Right atrium auricular region (tissue), 2 donors: ENCODE results near the gene ARHGEF1. TPM values are rescaled to one million over a fixed set of nuclear protein-coding genes. Genes with fewer than 3 reads are reported as not detected.
A peak's percentile ranks its signal among the peaks of the same experiment; 100 is the strongest.

ENCODE experiments used
- DNase-seq: peaks from one replicate; pipeline ENCODE4 v3.0.0-alpha.2; 2019; ENCODE audit warnings: low spot score
- H3K27ac ChIP-seq, 2 donors: fragments of 200-600 bp; sonication (generic); 1 replicate in 1 of 2; 2 replicates in 1 of 2; pipeline ENCODE4 v1.5.1; 2016 to 2019
- H3K27me3 ChIP-seq, 2 donors: fragments of 200-600 bp; sonication (generic); one replicate each; pipeline versions ENCODE4 v1.5.1 to v1.6.0; 2017 to 2019
- H3K36me3 ChIP-seq: fragments of 200-600 bp; sonication (generic); one replicate; pipeline ENCODE4 v1.5.1; 2016
- H3K4me1 ChIP-seq, 2 donors: fragments of 200-600 bp; sonication (generic); one replicate each; pipeline versions ENCODE4 v1.5.1 to v1.6.0; 2017 to 2019
- H3K4me3 ChIP-seq, 2 donors: fragments of 200-600 bp; sonication (generic); 1 replicate in 1 of 2; 2 replicates in 1 of 2; pipeline ENCODE4 v1.5.1; 2017 to 2019; ENCODE audit warnings: mild to moderate bottlenecking in 1 of 2, moderate library complexity in 1 of 2
- H3K9me3 ChIP-seq, 2 donors: fragments of 200-600 bp; sonication (generic); one replicate each; pipeline ENCODE4 v1.5.1; 2019
- CTCF ChIP-seq, 2 donors: fragments of 200-600 bp; sonication (generic); IDR thresholded peaks; one replicate each; pipeline ENCODE4 v1.5.1; 2019; ENCODE audit warnings: antibody characterized with exemption in 2 of 2
- total RNA-seq, 2 donors: library from RNA; depleted of rRNA; stranded (reverse); fragments of >200 nt; gene quantifications; one replicate each; pipeline ENCODE4 v1.1.0, GENCODE V29; 2016

The ARHGEF1 gene
- total RNA-seq, 2 donors from 2014 or later: 27.3 to 45.8 TPM

GRCh38 chr19:41860419-41861115, 22.4 kb upstream of the ARHGEF1 start:
- DNase-seq: no peak
- Histone ChIP-seq H3K27ac (peak overlapping the region; percentile 93 to 98), H3K9me3 (no peaks in the 10 kb centered on the region), H3K27me3 (no peaks in the 10 kb centered on the region), H3K4me3 (peak overlapping the region; percentile 83 to 87), H3K36me3 (peaks cover 45% of the 10 kb centered on the region), H3K4me1 (peaks cover 0 to 36% of the 10 kb centered on the region in 2 donors)
- no peak for TF ChIP-seq CTCF (IDR thresholded peaks at IDR 0.05)

GRCh38 chr19:41861116-41861768, 21.7 kb upstream of the ARHGEF1 start:
- H3K4me3 ChIP-seq: peak overlapping the region; percentile 83 to 87
- H3K9me3 ChIP-seq: no peaks in the 10 kb centered on the region
- DNase-seq: no peak
- TF ChIP-seq CTCF (IDR thresholded peaks at IDR 0.05): no peak
- H3K27me3 ChIP-seq: no peaks in the 10 kb centered on the region
- peak overlapping the region in 1 of 2 donors; percentile 93 for H3K27ac ChIP-seq
- H3K36me3 ChIP-seq: peaks cover 50% of the 10 kb centered on the region
- H3K4me1 ChIP-seq: peaks cover 0 to 36% of the 10 kb centered on the region in 2 donors

GRCh38 chr19:41861846-41862245, 21.1 kb upstream of the ARHGEF1 start:
- Histone ChIP-seq H3K4me1 (peaks cover 0 to 36% of the 10 kb centered on the region in 2 donors), H3K36me3 (peaks cover 56% of the 10 kb centered on the region), H3K27ac (no peak overlapping the region), H3K27me3 (no peaks in the 10 kb centered on the region), H3K9me3 (no peaks in the 10 kb centered on the region), H3K4me3 (no peak overlapping the region)
- DNase-seq: no peak
- no peak for TF ChIP-seq CTCF (IDR thresholded peaks at IDR 0.05)

- Histone ChIP-seq H3K27ac (no peak overlapping the region), H3K9me3 (no peaks in the 10 kb centered on the region), H3K4me3 (no peak overlapping the region), H3K27me3 (no peaks in the 10 kb centered on the region), H3K4me1 (peaks cover 0 to 36% of the 10 kb centered on the region in 2 donors), H3K36me3 (peaks cover 62% of the 10 kb centered on the region)
- DNase-seq: no peak
- TF ChIP-seq CTCF (IDR thresholded peaks at IDR 0.05): no peak
Measured at GRCh38 chr19:41862445-41862986, 20.5 kb upstream of the ARHGEF1 start.

- Histone ChIP-seq H3K27ac (no peak overlapping the region), H3K4me1 (peaks cover 0 to 36% of the 10 kb centered on the region in 2 donors), H3K9me3 (no peaks in the 10 kb centered on the region), H3K4me3 (no peak overlapping the region), H3K27me3 (no peaks in the 10 kb centered on the region), H3K36me3 (peaks cover 70% of the 10 kb centered on the region)
- TF ChIP-seq CTCF (IDR thresholded peaks at IDR 0.05): no peak
- DNase-seq: no peak
Measured at GRCh38 chr19:41863209-41863931, 19.6 kb upstream of the ARHGEF1 start.
